HUES6 (cell line): ENCODE measurements around the gene MYT1.

Source experiments
- H3K27ac ChIP-seq: 2 replicates; pipeline ENCODE4 v1.7.0; 2013; ENCODE audit warnings: low read depth, mild to moderate bottlenecking, low read length, inconsistent platforms
- H3K27me3 ChIP-seq: 2 replicates; pipeline ENCODE4 v1.6.1; 2013; ENCODE audit warnings: low read length; ENCODE audit not compliant: control insufficient read depth, insufficient read depth
- H3K36me3 ChIP-seq: 2 replicates; pipeline ENCODE4 v1.6.1; 2013; ENCODE audit warnings: low read length; ENCODE audit not compliant: control insufficient read depth, insufficient read depth
- H3K4me1 ChIP-seq: 2 replicates; pipeline ENCODE4 v1.6.1; 2013; ENCODE audit warnings: low read length; ENCODE audit not compliant: control insufficient read depth, insufficient read depth
- H3K4me3 ChIP-seq: 2 replicates; pipeline ENCODE4 v1.5.1; 2013; ENCODE audit warnings: low read depth, low read length
- H3K9ac ChIP-seq: one replicate; pipeline ENCODE4 v1.6.1; 2013; ENCODE audit warnings: mild to moderate bottlenecking, low read length
- H3K9me3 ChIP-seq: 2 replicates; pipeline ENCODE4 v1.6.1; 2013; ENCODE audit warnings: low read depth, low read length; ENCODE audit not compliant: control insufficient read depth, insufficient read depth

Gene MYT1

DNA sequence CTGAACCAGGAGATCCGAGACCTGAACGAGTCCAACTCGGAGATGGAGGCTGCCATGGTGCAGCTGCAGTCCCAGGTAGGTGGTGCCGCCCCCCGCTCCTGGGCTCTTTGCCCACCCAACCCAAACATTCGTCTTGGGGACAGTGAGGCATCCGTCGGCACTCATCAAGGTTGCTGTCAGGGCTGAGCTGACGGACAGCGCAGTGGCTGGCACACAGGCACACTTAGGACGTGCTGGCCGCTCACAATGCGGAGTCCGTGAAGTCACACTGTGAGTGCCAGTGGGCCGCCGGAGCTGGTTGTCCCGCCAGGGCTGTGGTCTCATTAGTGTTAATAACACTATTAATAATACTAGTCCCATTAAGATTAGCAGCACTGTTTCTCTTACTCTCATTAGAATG, 73.1 kb downstream of the MYT1 start:
- H3K27ac ChIP-seq = no peak overlapping the region
- no peaks in the 10 kb centered on the region for H3K4me1 ChIP-seq
- no peak overlapping the region for H3K4me3 ChIP-seq
- H3K9ac ChIP-seq = no peak overlapping the region
- no peaks in the 10 kb centered on the region for H3K36me3 ChIP-seq
- no peaks in the 10 kb centered on the region for H3K27me3 ChIP-seq
- peaks cover 12% of the 10 kb centered on the region; the same call in 1 of the 2 replicates for H3K9me3 ChIP-seq

DNA sequence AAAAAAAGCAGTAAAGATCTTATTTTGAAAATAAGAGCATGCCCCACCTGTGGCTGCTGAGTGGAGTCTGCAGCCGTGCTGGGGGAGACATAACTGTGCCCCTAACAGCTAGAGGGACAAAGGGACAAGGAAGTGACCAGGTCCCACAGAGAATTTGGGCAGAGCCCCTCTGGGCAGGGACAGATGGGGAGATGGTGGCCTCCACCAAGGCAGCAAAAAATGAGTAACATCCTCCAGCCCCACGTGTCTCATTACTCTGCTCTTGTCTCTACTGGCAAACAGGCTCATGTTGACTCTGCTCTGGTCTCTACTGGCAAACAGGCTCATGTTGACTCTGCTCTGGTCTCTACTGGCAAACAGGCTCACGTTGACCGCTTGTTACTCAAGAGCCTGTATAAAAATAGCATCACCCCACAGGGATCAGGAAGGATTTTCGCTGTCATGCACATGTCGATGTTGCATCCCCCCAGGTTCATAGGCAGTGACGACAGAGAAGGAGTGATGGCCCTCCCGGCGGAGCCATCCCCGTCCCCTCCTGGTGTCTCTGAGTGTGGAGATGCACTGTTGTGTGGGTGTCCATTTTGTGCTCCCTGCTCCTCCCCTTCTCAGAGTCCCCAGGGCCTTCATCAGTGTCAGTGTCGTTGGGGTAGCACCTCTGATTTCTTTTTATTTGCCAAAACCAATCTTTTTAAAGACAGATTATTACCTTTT, 74.0 kb downstream of the MYT1 start:
- Histone ChIP-seq H3K4me1 (no peaks in the 10 kb centered on the region), H3K4me3 (no peak overlapping the region), H3K27ac (no peak overlapping the region), H3K9ac (no peak overlapping the region), H3K36me3 (no peaks in the 10 kb centered on the region), H3K27me3 (no peaks in the 10 kb centered on the region), H3K9me3 (peaks cover 12% of the 10 kb centered on the region; the same call in 1 of the 2 replicates)

DNA sequence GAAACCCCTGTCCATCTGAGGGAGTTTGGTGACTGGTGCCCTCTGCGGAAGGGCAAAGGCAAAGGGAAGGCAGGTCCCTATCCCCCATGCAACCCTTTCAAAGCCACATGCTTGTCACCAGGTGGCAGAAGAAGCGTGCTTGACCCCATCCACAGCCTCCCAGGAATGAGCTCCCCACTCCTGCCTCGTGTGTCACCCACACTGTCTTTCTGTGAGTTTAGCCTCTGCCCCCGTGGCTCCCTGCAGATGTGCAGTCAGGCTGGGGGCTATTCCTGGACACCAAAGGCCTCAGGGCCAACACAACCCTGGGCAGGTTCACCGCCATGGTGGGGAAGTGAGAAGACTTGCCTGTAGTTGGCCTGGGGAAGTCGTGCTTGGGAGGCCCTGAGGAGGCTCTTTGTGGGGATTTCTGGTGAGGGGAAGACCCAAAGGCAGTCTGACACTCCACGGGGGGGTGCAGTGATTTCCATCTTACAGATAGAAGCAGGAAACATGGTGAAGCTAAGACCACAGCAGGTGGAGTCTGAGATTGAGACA, 74.7 kb downstream of the MYT1 start:
- no peak overlapping the region for H3K27ac ChIP-seq
- no peaks in the 10 kb centered on the region; the same call in 1 of the 2 replicates for H3K27me3 ChIP-seq
- no peaks in the 10 kb centered on the region for H3K36me3 ChIP-seq
- peaks cover 8% of the 10 kb centered on the region; the same call in 1 of the 2 replicates for H3K9me3 ChIP-seq
- no peak overlapping the region for H3K4me3 ChIP-seq
- H3K9ac ChIP-seq = no peak overlapping the region
- H3K4me1 ChIP-seq = no peaks in the 10 kb centered on the region

DNA sequence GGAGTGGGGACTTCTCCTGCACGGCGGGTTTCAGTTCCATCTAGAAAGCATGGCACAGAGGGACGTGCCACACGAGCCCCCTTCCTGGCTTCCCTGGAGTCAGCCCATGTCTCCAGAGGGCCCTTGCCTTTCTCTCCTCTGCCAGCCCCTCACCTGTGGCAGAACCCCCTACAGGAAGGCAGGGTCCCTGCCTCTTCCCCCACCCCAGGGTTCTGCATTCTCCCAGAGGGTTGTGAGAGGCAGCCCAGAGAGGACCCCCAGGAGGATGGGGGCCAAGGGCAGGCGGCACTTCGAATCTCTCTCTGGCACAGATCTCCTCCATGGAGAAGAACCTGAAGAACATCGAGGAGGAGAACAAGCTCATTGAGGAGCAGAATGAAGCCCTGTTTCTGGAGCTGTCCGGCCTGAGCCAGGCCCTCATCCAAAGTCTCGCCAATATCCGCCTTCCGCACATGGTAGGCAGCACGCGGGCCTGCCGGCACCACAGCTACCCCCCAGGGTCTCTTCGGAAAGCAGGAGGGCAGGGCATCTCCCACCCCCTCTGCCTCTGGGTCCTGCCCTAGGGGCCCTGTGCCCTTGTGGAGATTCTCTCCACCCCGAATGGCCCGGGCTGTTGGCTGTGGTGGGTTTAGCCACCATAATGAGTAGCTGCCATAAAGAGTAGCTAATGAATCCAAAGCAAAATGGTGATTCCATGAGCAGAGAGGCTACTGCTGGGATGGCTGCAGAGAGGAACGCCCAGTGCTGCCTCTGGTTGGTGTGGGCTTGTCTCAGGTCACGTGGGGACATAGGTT, 75.4 kb downstream of the MYT1 start:
- H3K9me3 ChIP-seq = peaks cover 4% of the 10 kb centered on the region; the same call in 1 of the 2 replicates
- no peaks in the 10 kb centered on the region for H3K36me3 ChIP-seq
- no peak overlapping the region for H3K27ac ChIP-seq
- no peak overlapping the region for H3K9ac ChIP-seq
- H3K27me3 ChIP-seq = no peaks in the 10 kb centered on the region; the same call in 1 of the 2 replicates
- H3K4me3 ChIP-seq = no peak overlapping the region
- H3K4me1 ChIP-seq = no peaks in the 10 kb centered on the region

DNA sequence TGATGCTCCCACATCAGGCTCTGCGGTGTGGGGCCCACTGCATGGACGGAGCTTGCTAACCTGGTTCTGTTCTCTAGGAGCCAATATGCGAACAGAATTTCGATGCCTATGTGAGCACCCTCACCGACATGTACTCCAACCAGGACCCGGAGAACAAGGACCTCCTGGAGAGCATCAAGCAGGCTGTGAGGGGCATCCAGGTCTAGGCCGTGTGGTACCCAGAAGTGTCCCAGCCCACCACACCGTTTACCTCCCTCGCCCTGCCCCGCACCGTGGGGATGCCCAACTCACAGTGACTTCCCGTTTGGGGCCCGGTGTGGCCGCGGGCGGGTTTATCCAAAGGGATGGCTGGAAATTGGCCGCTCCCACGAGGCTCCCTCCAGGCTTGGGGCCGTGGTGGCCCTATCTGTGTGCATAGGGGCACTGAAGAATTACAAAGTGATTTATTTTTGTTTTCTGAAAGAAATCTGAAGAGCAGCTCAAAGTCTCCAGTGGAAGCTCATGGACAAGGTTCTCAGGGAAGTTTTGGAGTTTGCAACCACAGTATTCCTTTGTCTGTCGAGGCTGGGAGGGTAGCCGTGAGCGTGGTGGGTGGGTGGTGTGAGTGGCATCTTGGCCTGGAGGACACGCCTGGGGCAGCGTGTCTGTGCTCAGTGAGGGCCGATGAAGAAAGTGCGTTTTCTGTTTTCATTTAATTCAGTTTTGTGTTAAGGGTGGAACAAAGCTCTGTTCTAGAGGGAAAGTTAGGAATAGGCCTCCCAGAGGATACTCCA, 76.2 kb downstream of the MYT1 start:
- H3K27me3 ChIP-seq = no peaks in the 10 kb centered on the region; the same call in 1 of the 2 replicates
- no peak overlapping the region for H3K27ac ChIP-seq
- no peaks in the 10 kb centered on the region for H3K4me1 ChIP-seq
- H3K36me3 ChIP-seq = no peaks in the 10 kb centered on the region
- H3K4me3 ChIP-seq = no peak overlapping the region
- H3K9ac ChIP-seq = no peak overlapping the region
- H3K9me3 ChIP-seq = peaks cover 4% of the 10 kb centered on the region; the same call in 1 of the 2 replicates

DNA sequence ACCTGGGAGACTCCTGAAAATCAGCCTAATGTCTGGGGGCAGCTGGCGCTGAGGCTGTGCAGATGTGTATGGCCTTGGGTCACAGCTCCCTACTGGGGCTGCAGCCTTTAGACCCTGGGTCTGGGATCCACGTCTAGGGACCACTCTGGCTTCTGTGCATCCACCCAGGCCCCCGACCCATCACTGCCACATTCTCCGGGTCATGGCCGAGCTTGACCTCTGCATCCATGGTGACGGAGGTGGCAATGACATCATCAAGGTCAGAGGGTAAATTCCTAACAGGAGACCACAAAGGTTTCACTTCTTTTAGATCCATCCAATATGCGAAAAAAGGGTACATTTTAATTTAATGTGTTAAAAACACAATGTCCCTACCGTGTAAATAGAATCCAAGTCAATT, 76.8 kb downstream of the MYT1 start:
- H3K4me1 ChIP-seq = no peaks in the 10 kb centered on the region
- no peak overlapping the region for H3K27ac ChIP-seq
- no peaks in the 10 kb centered on the region for H3K36me3 ChIP-seq
- H3K9me3 ChIP-seq = peaks cover 4% of the 10 kb centered on the region; the same call in 1 of the 2 replicates
- no peak overlapping the region for H3K4me3 ChIP-seq
- H3K27me3 ChIP-seq = no peaks in the 10 kb centered on the region; the same call in 1 of the 2 replicates
- H3K9ac ChIP-seq = no peak overlapping the region

DNA sequence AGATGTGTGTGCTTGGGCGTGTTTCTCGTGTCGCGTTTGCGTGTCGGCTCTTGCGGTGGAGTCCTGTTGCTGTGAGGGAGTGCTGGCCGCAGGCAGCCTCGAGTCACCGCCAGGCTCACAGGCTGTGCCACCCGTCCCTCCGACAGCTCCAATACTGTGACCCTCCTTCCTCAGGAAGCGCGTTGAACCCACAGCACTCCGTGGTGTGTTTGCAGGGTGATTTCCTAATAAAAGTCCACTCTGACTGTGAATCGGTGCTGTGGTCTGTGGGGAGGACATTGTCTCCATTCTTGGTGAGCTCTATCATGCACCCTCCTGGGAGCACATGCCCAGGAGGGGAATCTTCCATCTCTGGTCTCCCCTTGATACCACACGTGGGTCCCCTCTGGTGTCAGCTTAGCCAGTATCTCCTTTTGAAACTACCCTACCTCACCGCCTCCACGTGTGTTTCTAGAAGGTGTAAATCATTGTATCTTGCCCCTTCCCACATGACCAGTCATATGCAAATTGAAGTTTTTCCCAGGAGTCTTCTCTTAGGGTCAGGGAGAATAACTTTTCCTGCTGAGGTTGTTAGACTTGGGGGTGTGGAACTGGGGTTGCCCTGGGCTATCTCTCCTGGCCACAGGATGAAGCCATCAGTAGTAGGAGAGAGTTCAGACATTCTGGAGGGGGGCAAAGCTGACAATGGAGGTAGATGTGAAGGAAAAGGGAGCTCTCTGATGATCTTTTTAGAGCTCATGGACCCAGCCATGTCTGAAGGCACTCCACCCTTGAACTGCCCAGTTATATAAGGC, 77.9 kb downstream of the MYT1 start:
- Histone ChIP-seq H3K27ac (no peak overlapping the region), H3K4me1 (no peaks in the 10 kb centered on the region), H3K9ac (no peak overlapping the region), H3K9me3 (no peaks in the 10 kb centered on the region; the same call in 1 of the 2 replicates), H3K36me3 (no peaks in the 10 kb centered on the region), H3K4me3 (no peak overlapping the region), H3K27me3 (no peaks in the 10 kb centered on the region; the same call in 1 of the 2 replicates)

DNA sequence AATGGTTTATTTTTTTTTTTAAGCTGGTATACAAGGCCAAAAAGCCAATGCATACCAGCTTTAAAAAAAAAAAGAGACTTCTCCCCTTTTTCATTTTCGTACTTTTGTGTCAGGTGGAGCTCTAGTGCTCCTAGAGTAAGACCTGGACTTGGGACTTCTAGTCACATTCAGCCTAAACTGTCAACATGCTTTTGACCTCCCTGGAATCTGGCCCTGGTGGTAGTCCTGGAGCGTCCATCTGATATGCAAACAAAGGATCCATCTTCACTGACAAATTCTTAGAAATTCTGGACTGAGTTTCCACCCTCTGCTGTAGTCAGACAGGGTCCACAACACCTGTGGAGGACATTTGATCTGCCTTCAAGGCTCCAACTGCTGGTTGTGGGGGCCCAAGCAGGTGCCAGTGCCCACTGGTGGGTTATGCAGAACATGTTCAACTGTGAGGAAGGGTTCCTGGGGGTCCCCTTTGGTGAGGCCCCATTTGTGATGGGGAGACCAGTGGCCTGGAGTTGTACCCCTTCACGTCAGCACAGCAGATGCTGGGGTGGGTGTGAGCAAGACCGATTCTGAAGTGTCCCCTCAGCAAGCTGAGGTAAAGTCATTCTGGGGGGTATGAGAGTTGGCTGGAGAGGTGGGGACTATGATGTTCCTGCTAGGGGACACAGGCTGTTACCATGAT, 78.7 kb downstream of the MYT1 start:
- H3K27ac ChIP-seq = no peak overlapping the region
- no peak overlapping the region for H3K4me3 ChIP-seq
- H3K9ac ChIP-seq = no peak overlapping the region
- no peaks in the 10 kb centered on the region; the same call in 1 of the 2 replicates for H3K9me3 ChIP-seq
- H3K27me3 ChIP-seq = no peaks in the 10 kb centered on the region; the same call in 1 of the 2 replicates
- no peaks in the 10 kb centered on the region for H3K36me3 ChIP-seq
- H3K4me1 ChIP-seq = no peaks in the 10 kb centered on the region

DNA sequence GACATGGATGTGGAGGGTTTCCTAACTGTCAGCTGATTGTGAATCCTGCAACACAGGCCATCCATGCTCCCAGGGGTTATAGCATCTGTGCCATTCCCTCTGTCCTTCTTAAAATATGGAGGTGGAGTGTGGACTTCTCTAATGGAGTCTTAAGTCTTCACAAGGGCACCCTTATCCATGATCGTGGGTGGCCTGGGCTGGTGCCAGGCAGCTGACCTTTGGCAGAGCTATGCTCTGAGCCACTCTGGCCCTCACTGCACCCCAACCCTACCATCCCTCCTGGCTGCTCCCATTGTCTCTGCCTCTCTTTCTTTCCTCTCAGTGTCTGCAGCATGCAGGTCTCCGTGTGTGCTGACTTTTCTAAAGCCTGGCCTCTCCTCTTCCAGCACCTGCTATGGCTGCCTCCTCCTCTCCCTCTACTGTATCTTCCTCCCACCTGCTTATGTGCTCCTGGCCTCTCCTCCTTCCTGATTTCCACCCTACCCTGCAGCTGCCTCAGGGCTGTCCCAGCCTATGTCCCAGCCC, 80.1 kb downstream of the MYT1 start:
- H3K36me3 ChIP-seq = no peaks in the 10 kb centered on the region

More for the DNA sequence above, 80.1 kb downstream of the MYT1 start:
- no peak overlapping the region for H3K9ac ChIP-seq
- no peaks in the 10 kb centered on the region; the same call in 1 of the 2 replicates for H3K9me3 ChIP-seq
- no peak overlapping the region for H3K4me3 ChIP-seq
- H3K27me3 ChIP-seq = no peaks in the 10 kb centered on the region; the same call in 1 of the 2 replicates
- no peak overlapping the region for H3K27ac ChIP-seq
- H3K4me1 ChIP-seq = no peaks in the 10 kb centered on the region
